Sigmoid colon (tissue), 4 donors: ENCODE results near the gene PIGR.

Experiments used
- EP300 ChIP-seq, 4 donors: sonication (generic); formaldehyde crosslinking; IDR thresholded peaks; one replicate each; pipeline ENCODE4 v1.6.1; 2017; ENCODE audit warnings: antibody characterized with exemption in 4 of 4
- POLR2A ChIP-seq, 2 donors: fragments of 450-650 bp; IDR thresholded peaks; one replicate each; pipeline ENCODE4 v1.6.1; 2016; ENCODE audit warnings: antibody characterized with exemption in 2 of 2, mild to moderate bottlenecking in 2 of 2, moderate library complexity in 2 of 2
- POLR2AphosphoS5 ChIP-seq, 4 donors: sonication (generic); formaldehyde crosslinking; IDR thresholded peaks; one replicate each; pipeline ENCODE4 v1.6.1; 2017; ENCODE audit warnings: antibody characterized with exemption in 4 of 4
- TF ChIP-seq, protein P1 (sequence below), 4 experiments: fragments of 450-650 bp in 3 of 4; fragments of 200-600 bp in 1 of 4; IDR thresholded peaks; one replicate each; pipeline ENCODE4 v1.5.1; 2016 to 2019; ENCODE audit warnings: antibody characterized with exemption in 4 of 4, mild to moderate bottlenecking in 3 of 4, moderate library complexity in 2 of 4

DNA sequence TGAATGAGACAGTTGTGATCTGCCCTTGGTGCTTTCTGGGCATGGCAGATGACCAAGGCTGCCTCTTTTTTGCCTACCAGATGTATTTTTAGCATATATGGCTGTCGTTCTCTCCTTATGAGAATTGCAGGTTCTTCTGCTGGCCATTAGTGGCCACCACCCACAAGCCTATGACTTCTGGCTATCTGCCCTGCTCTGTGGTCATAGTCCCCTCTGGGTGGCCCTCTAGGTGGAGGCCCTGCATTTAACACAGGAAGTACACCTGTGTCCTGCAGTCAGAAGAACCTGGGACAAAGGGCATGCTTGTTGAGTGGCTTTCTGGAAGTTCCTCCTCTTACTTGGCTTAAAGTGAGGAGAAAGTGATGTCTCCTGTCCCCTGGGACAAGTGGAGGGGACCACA, 17.5 kb upstream of the PIGR start:
- TF ChIP-seq EP300 (IDR thresholded peaks at IDR 0.05) = no peak
- TF ChIP-seq, protein P1, sequence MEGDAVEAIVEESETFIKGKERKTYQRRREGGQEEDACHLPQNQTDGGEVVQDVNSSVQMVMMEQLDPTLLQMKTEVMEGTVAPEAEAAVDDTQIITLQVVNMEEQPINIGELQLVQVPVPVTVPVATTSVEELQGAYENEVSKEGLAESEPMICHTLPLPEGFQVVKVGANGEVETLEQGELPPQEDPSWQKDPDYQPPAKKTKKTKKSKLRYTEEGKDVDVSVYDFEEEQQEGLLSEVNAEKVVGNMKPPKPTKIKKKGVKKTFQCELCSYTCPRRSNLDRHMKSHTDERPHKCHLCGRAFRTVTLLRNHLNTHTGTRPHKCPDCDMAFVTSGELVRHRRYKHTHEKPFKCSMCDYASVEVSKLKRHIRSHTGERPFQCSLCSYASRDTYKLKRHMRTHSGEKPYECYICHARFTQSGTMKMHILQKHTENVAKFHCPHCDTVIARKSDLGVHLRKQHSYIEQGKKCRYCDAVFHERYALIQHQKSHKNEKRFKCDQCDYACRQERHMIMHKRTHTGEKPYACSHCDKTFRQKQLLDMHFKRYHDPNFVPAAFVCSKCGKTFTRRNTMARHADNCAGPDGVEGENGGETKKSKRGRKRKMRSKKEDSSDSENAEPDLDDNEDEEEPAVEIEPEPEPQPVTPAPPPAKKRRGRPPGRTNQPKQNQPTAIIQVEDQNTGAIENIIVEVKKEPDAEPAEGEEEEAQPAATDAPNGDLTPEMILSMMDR (IDR thresholded peaks at IDR 0.05) = no peak
- TF ChIP-seq POLR2AphosphoS5 (IDR thresholded peaks at IDR 0.05) = no peak
- no peak for TF ChIP-seq POLR2A (IDR thresholded peaks at IDR 0.05)
